Measurements from ENCODE around the gene RNF157.
"Not testable (repeated sequence)": the region's sequence is repeated elsewhere in the genome, so short reads cannot be mapped to it uniquely, and the experiment has no call there.

Gene RNF157

GRCh38 chr17:76188213-76189016 is 51.9 kb downstream of the RNF157 start:
- TF ChIP-seq CTCF (IDR thresholded peaks at IDR 0.05; ENCODE audit: insufficient read depth, low read length) (no peak), POLR2AphosphoS5 (IDR thresholded peaks at IDR 0.05; ENCODE audit: low read depth) (no peak), GABPA (IDR thresholded peaks at IDR 0.05; ENCODE audit: low read depth) (no peak), REST (IDR thresholded peaks at IDR 0.05; ENCODE audit: insufficient replicate concordance, low read depth) (no peak), SPI1 (IDR thresholded peaks at IDR 0.05; ENCODE audit: borderline replicate concordance, low read depth) (no peak; the same call in 1 of the 2 replicates)
- DNase-seq (ENCODE audit: low read depth in 1 of 2, low spot score in 1 of 2), result no peak
- no peak overlapping the region for H3K4me3 ChIP-seq (replicated peaks; ENCODE audit: insufficient read depth, low read length)
- no peak overlapping the region for H3K27ac ChIP-seq (replicated peaks)
- H3K27me3 ChIP-seq (ENCODE audit: insufficient read depth, poor library complexity, severe bottlenecking), result no peaks in the 10 kb centered on the region

GRCh38 chr17:76186774-76187173 is 53.5 kb downstream of the RNF157 start:
- H3K4me3 ChIP-seq (replicated peaks; ENCODE audit: insufficient read depth, low read length); H3K27ac ChIP-seq (replicated peaks); H3K27me3 ChIP-seq (ENCODE audit: insufficient read depth, poor library complexity, severe bottlenecking); DNase-seq (ENCODE audit: low read depth in 1 of 2, low spot score in 1 of 2): not testable (repeated sequence)

GRCh38 chr17:76184290-76184689 is 56.0 kb downstream of the RNF157 start:
- TF ChIP-seq REST (IDR thresholded peaks at IDR 0.05; ENCODE audit: insufficient replicate concordance, low read depth), result no peak
- no peak for TF ChIP-seq CTCF (IDR thresholded peaks at IDR 0.05; ENCODE audit: insufficient read depth, low read length)
- TF ChIP-seq POLR2AphosphoS5 (IDR thresholded peaks at IDR 0.05; ENCODE audit: low read depth), result no peak
- TF ChIP-seq GABPA (IDR thresholded peaks at IDR 0.05; ENCODE audit: low read depth), result no peak
- no peak for TF ChIP-seq SPI1 (IDR thresholded peaks at IDR 0.05; ENCODE audit: borderline replicate concordance, low read depth)
- no peak overlapping the region for H3K27ac ChIP-seq (replicated peaks)
- H3K4me3 ChIP-seq (replicated peaks; ENCODE audit: insufficient read depth, low read length), result no peak overlapping the region
- H3K27me3 ChIP-seq (ENCODE audit: insufficient read depth, poor library complexity, severe bottlenecking), result no peaks in the 10 kb centered on the region
- no peak for DNase-seq (ENCODE audit: low read depth in 1 of 2, low spot score in 1 of 2)

GRCh38 chr17:76182016-76182764 is 58.1 kb downstream of the RNF157 start:
- TF ChIP-seq POLR2AphosphoS5 (IDR thresholded peaks at IDR 0.05; ENCODE audit: low read depth) (peak; percentile 47), GABPA (IDR thresholded peaks at IDR 0.05; ENCODE audit: low read depth) (peak; percentile 35; the same call in 1 of the 2 replicates), SPI1 (IDR thresholded peaks at IDR 0.05; ENCODE audit: borderline replicate concordance, low read depth) (no peak), CTCF (IDR thresholded peaks at IDR 0.05; ENCODE audit: insufficient read depth, low read length) (peak; percentile 87)
- peak; percentile 91 to 95 for DNase-seq (ENCODE audit: low read depth in 1 of 2, low spot score in 1 of 2)
- H3K27me3 ChIP-seq (ENCODE audit: insufficient read depth, poor library complexity, severe bottlenecking), result no peaks in the 10 kb centered on the region
- no peak overlapping the region for H3K4me3 ChIP-seq (replicated peaks; ENCODE audit: insufficient read depth, low read length)
- H3K27ac ChIP-seq (replicated peaks), result no peak overlapping the region

All from HL-60 (cell line).